HepG2 (cell line): Measurements from ENCODE around the gene HES1. TPM values are rescaled to one million over a fixed set of nuclear protein-coding genes. Genes with fewer than 3 reads are reported as not detected.

Experiments
- ATRX ChIP-seq: sonication (generic); formaldehyde crosslinking; IDR thresholded peaks from 2 replicates; pipeline ENCODE4 v1.4.0; 2020; ENCODE audit warnings: missing genetic modification reagents, borderline replicate concordance
- CEBPB ChIP-seq: IDR thresholded peaks from 2 replicates; pipeline ENCODE4 v1.6.1; 2011; ENCODE audit warnings: low read depth, low read length, improper control_type of control experiment, borderline replicate concordance
- FOXK1 ChIP-seq: sonication (generic); formaldehyde crosslinking; IDR thresholded peaks from 2 replicates; pipeline ENCODE4 v1.4.0; 2020; ENCODE audit warnings: low read depth, missing genetic modification reagents, borderline replicate concordance
- GATA4 ChIP-seq: sonication (generic); IDR thresholded peaks from 2 replicates; pipeline ENCODE4 v1.6.1; 2016; ENCODE audit warnings: antibody characterized with exemption, low read depth, borderline replicate concordance
- ISL2 ChIP-seq: sonication (generic); formaldehyde crosslinking; IDR thresholded peaks from 2 replicates; pipeline ENCODE4 v1.5.0; 2020; ENCODE audit warnings: missing genetic modification reagents
- KDM1A ChIP-seq: IDR thresholded peaks from 2 replicates; pipeline ENCODE4 v1.6.1; 2016; ENCODE audit warnings: missing compliant biosample characterization
- NR2F2 ChIP-seq: IDR thresholded peaks from 2 replicates; pipeline ENCODE4 v1.6.1; 2012; ENCODE audit warnings: low read depth, inconsistent platforms, borderline replicate concordance
- REL ChIP-seq: sonication (generic); formaldehyde crosslinking; conservative IDR thresholded peaks from 2 replicates; pipeline ENCODE4 v1.8.0; 2022; ENCODE audit warnings: mild to moderate bottlenecking, missing genetic modification reagents, moderate library complexity
- SKI ChIP-seq: fragments of 450-650 bp; IDR thresholded peaks from one replicate; pipeline ENCODE4 v1.6.1; 2018; ENCODE audit warnings: mild to moderate bottlenecking; ENCODE audit not compliant: partially characterized antibody
- SP5 ChIP-seq: IDR thresholded peaks from 2 replicates; pipeline ENCODE4 v1.6.1; 2016; ENCODE audit warnings: low read depth, borderline replicate concordance
- ZFP41 ChIP-seq: sonication (generic); formaldehyde crosslinking; IDR thresholded peaks from 2 replicates; pipeline ENCODE4 v1.4.0; 2020; ENCODE audit warnings: mild to moderate bottlenecking, missing genetic modification reagents, borderline replicate concordance
- ZNF430 ChIP-seq: sonication (generic); formaldehyde crosslinking; IDR thresholded peaks from 2 replicates; pipeline ENCODE4 v1.9.0; 2021; ENCODE audit warnings: mild to moderate bottlenecking, missing genetic modification reagents
- ZNF432 ChIP-seq: sonication (generic); formaldehyde crosslinking; IDR thresholded peaks from 2 replicates; pipeline ENCODE4 v1.5.0; 2020; ENCODE audit warnings: missing genetic modification reagents, mild to moderate bottlenecking, borderline replicate concordance
- ZNF724P ChIP-seq: sonication (generic); formaldehyde crosslinking; IDR thresholded peaks from 2 replicates; pipeline ENCODE4 v1.8.0; 2022; ENCODE audit warnings: missing genetic modification reagents, borderline replicate concordance
- ZNF781 ChIP-seq: sonication (generic); formaldehyde crosslinking; IDR thresholded peaks from 2 replicates; pipeline ENCODE4 v1.5.1; 2020; ENCODE audit warnings: borderline replicate concordance, mild to moderate bottlenecking, missing genetic modification reagents; ENCODE audit errors: not compliant biosample characterization
- ZNF800 ChIP-seq: sonication (generic); formaldehyde crosslinking; IDR thresholded peaks from 2 replicates; pipeline ENCODE4 v1.4.0; 2020; ENCODE audit warnings: missing genetic modification reagents
- ZNF878 ChIP-seq: sonication (generic); formaldehyde crosslinking; IDR thresholded peaks from 2 replicates; pipeline ENCODE4 v1.8.1; 2023; ENCODE audit warnings: mild to moderate bottlenecking, missing genetic modification reagents, moderate library complexity
- ZSCAN31 ChIP-seq: sonication (generic); formaldehyde crosslinking; IDR thresholded peaks from 2 replicates; pipeline ENCODE4 v1.5.0; 2020; ENCODE audit warnings: low read depth, mild to moderate bottlenecking, missing genetic modification reagents
- polyA plus RNA-seq, 8 experiments: library from polyadenylated mRNA; depleted of rRNA in 3 of 8; stranded (reverse) in 7 of 8; unstranded in 1 of 8; fragments of >200 nt; fragmentation: Illumina TruSeq in 4 of 8; extraction: Trizol in 4 of 8; gene quantifications; 2 replicates each; pipeline versions ENCODE4 v1.2.1 to v1.2.3, GENCODE V29; 2011 to 2016; ENCODE audit warnings: low read depth in 4 of 8, missing spikeins in 1 of 8, mixed read lengths in 1 of 8; ENCODE audit not compliant: insufficient read depth in 1 of 8
- total RNA-seq, 5 experiments: library from RNA; depleted of rRNA; stranded (reverse); fragments of >200 nt; fragmentation: Illumina TruSeq; extraction: Trizol; gene quantifications; 2 replicates each; pipeline ENCODE4 v1.2.3, GENCODE V29; 2016; ENCODE audit warnings: low read depth in 1 of 5
- TF ChIP-seq, protein P1 (sequence below): IDR thresholded peaks from 2 replicates; pipeline ENCODE4 v1.6.1; 2016; ENCODE audit warnings: missing biosample characterization, missing genetic modification reagents, low read depth
- TF ChIP-seq, protein P2 (sequence below): sonication (generic); formaldehyde crosslinking; IDR thresholded peaks from 2 replicates; pipeline ENCODE4 v1.4.0; 2020; ENCODE audit warnings: missing genetic modification reagents, mild to moderate bottlenecking, borderline replicate concordance
- TF ChIP-seq, protein P3 (sequence below), 2 experiments: sonication (generic) in 1 of 2; formaldehyde crosslinking in 1 of 2; IDR thresholded peaks; 2 replicates each; pipeline versions ENCODE4 v1.5.1 to v1.6.1; 2011 to 2020; ENCODE audit warnings: borderline replicate concordance in 1 of 2, low read depth in 1 of 2, low read length in 1 of 2, mild to moderate bottlenecking in 1 of 2, missing genetic modification reagents in 1 of 2, moderate library complexity in 1 of 2

The HES1 gene
- total and polyA plus RNA-seq, 2 of the 13 experiments (the other 11 are each of a cell fraction or from before 2014, with no cell fraction given) = 15.4 to 19.8 TPM

GRCh38 chr3:194139814-194140391 is 4.0 kb downstream of the HES1 start (continued):
- no peak for TF ChIP-seq ZNF724P (CRISPR knock-in tag)
- TF ChIP-seq, protein P1, sequence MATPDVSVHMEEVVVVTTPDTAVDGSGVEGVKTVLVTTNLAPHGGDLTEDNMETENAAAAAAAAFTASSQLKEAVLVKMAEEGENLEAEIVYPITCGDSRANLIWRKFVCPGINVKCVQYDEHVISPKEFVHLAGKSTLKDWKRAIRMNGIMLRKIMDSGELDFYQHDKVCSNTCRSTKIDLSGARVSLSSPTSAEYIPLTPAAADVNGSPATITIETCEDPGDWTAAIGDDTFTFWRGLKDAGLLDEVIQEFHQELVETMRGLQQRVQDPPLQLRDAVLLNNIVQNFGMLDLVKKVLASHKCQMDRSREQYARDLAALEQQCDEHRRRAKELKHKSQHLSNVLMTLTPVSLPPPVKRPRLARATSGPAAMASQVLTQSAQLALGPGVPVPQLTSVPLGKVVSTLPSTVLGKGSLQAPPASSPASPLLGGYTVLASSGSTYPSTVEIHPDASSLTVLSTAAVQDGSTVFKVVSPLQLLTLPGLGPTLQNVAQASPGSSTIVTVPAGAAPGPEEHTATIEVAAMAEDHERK (CRISPR knock-in tag) = no peak
- no peak for TF ChIP-seq CEBPB
- TF ChIP-seq NR2F2 = 0 out of 2 replicates have a peak, but pooled peaks have one; percentile 0
- no peak for TF ChIP-seq ZNF878 (CRISPR knock-in tag)
- TF ChIP-seq FOXK1 (CRISPR knock-in tag) = no peak
- no peak for TF ChIP-seq ZNF430 (CRISPR knock-in tag)
- TF ChIP-seq, protein P2, sequence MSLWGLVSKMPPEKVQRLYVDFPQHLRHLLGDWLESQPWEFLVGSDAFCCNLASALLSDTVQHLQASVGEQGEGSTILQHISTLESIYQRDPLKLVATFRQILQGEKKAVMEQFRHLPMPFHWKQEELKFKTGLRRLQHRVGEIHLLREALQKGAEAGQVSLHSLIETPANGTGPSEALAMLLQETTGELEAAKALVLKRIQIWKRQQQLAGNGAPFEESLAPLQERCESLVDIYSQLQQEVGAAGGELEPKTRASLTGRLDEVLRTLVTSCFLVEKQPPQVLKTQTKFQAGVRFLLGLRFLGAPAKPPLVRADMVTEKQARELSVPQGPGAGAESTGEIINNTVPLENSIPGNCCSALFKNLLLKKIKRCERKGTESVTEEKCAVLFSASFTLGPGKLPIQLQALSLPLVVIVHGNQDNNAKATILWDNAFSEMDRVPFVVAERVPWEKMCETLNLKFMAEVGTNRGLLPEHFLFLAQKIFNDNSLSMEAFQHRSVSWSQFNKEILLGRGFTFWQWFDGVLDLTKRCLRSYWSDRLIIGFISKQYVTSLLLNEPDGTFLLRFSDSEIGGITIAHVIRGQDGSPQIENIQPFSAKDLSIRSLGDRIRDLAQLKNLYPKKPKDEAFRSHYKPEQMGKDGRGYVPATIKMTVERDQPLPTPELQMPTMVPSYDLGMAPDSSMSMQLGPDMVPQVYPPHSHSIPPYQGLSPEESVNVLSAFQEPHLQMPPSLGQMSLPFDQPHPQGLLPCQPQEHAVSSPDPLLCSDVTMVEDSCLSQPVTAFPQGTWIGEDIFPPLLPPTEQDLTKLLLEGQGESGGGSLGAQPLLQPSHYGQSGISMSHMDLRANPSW (CRISPR knock-in tag) = no peak
- TF ChIP-seq ZSCAN31 (CRISPR knock-in tag) = no peak
- TF ChIP-seq, protein P3, sequence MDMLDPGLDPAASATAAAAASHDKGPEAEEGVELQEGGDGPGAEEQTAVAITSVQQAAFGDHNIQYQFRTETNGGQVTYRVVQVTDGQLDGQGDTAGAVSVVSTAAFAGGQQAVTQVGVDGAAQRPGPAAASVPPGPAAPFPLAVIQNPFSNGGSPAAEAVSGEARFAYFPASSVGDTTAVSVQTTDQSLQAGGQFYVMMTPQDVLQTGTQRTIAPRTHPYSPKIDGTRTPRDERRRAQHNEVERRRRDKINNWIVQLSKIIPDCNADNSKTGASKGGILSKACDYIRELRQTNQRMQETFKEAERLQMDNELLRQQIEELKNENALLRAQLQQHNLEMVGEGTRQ (IDR thresholded peaks at IDR 0.05; ENCODE audit: low read depth, low read length) = no peak
- TF ChIP-seq, protein P3 (CRISPR knock-in tag; IDR thresholded peaks at IDR 0.05; ENCODE audit: borderline replicate concordance) = no peak
- no peak for TF ChIP-seq ZNF432
- TF ChIP-seq ZFP41 (CRISPR knock-in tag) = no peak
- TF ChIP-seq ISL2 (CRISPR knock-in tag) = no peak; the same call in 1 of the 2 replicates
- no peak for TF ChIP-seq ZNF781 (CRISPR knock-in tag)
- no peak for TF ChIP-seq ZNF800 (CRISPR knock-in tag)
- no peak for TF ChIP-seq GATA4
- no peak for TF ChIP-seq REL
- TF ChIP-seq KDM1A (CRISPR knock-in tag) = no peak
- TF ChIP-seq SKI = no peak
- no peak for TF ChIP-seq ATRX (CRISPR knock-in tag)
- no peak for TF ChIP-seq SP5 (CRISPR knock-in tag)
